RWPE1 (cell line): ENCODE measurements around the gene GAS5.
A peak's percentile ranks its signal among the peaks of the same experiment; 100 is the strongest.

Source experiments
- CTCF ChIA-PET: fragments of 350-600 bp; sonication (Branson Sonifier 250); formaldehyde crosslinking; extraction: SDS; loops from one replicate; lab custom pipeline; 2021; lab: Yijun Ruan, JAX
- POLR2A ChIA-PET: fragments of 400-600 bp; formaldehyde crosslinking; extraction: SDS; loops from one replicate; lab custom pipeline; 2020; ENCODE audit warnings: antibody characterized with exemption; ENCODE audit not compliant: low non-redundant PET; lab: Yijun Ruan, JAX
- DNase-seq: peaks from one replicate; pipeline ENCODE4 v3.0.0; 2012; ENCODE audit warnings: low spot score
- H3K27ac ChIP-seq: fragments of 450-650 bp; 2 replicates; pipeline ENCODE4 v1.5.1; 2017
- TF ChIP-seq, protein P1 (sequence below): fragments of 450-650 bp; conservative IDR thresholded peaks from 2 replicates; pipeline ENCODE4 v1.5.1; 2017; ENCODE audit warnings: low read depth, mild to moderate bottlenecking

GAS5 gene

GRCh38 chr1:173852105-173852504 lies 15.7 kb downstream of the GAS5 start:
- no peak overlapping the region for H3K27ac ChIP-seq
- ChIA-PET POLR2A (no interaction called here), CTCF (interaction anchor here (0.5 to 1.4 kb wide), 2 partner anchors 9 to 441 kb away, joined by 3 read pairs; no protein-coding TSS in a partner anchor)
- TF ChIP-seq, protein P1, sequence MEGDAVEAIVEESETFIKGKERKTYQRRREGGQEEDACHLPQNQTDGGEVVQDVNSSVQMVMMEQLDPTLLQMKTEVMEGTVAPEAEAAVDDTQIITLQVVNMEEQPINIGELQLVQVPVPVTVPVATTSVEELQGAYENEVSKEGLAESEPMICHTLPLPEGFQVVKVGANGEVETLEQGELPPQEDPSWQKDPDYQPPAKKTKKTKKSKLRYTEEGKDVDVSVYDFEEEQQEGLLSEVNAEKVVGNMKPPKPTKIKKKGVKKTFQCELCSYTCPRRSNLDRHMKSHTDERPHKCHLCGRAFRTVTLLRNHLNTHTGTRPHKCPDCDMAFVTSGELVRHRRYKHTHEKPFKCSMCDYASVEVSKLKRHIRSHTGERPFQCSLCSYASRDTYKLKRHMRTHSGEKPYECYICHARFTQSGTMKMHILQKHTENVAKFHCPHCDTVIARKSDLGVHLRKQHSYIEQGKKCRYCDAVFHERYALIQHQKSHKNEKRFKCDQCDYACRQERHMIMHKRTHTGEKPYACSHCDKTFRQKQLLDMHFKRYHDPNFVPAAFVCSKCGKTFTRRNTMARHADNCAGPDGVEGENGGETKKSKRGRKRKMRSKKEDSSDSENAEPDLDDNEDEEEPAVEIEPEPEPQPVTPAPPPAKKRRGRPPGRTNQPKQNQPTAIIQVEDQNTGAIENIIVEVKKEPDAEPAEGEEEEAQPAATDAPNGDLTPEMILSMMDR, result no peak
- no peak for DNase-seq

DNA sequence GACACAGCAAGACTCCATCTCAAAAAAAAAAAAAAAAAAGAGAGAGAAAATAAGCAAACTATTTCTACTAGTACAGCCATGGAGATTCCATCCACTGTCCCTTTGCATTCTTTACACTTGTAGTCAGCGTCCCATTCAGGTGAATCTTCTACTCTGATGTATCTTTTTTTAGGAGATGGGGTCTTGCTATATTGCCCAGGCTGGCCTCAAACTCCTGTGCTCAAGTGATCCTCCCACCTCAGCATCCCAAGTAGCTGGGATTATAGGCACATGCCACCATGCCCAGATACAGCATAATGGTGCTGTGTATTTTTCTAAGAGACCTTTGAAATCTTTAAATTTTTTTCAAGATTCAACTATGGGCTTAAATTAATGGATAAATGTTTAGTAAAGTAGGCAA lies 35.0 kb downstream of the GAS5 start:
- POLR2A ChIA-PET, result no interaction called here
- no peak overlapping the region for H3K27ac ChIP-seq
- CTCF ChIA-PET, result no interaction called here
- TF ChIP-seq, protein P1, result no peak
- no peak for DNase-seq

GRCh38 chr1:173827611-173828010 lies 40.2 kb downstream of the GAS5 start:
- TF ChIP-seq, protein P1, result no peak
- ChIA-PET POLR2A (no interaction called here), CTCF (interaction anchor here (0.6 kb wide), 1 partner anchor 400 kb away, joined by 5 read pairs; no protein-coding TSS in a partner anchor)
- peak overlapping the region; percentile 45 for H3K27ac ChIP-seq
- DNase-seq, result no peak

GRCh38 chr1:173824315-173825081 lies 43.3 kb downstream of the GAS5 start, which contains the start of the genes CENPL and DARS2:
Gene CENPL, minus strand, starts transcription at chr1:173824883. Its CDS starts 13,584 bp downstream, at chr1:173811299.
Gene DARS2, plus strand, starts transcription at chr1:173824673. Its CDS starts 557 bp downstream, at chr1:173825230.
- peak within 1 kb of the TSS; percentile 97 for H3K27ac ChIP-seq
- POLR2A ChIA-PET, result no interaction called here
- DNase-seq, result peak; percentile 93
- TF ChIP-seq, protein P1, result no peak; the same call in 1 of the 2 replicates
- CTCF ChIA-PET, result interaction anchor here (0.6 to 1.2 kb wide), 6 partner anchors 19 to 1342 kb away, joined by 3 to 4 read pairs (median 3); no protein-coding TSS in a partner anchor

GRCh38 chr1:173823781-173824314 lies 43.9 kb downstream of the GAS5 start:
- ChIA-PET CTCF (interaction anchor here (0.5 to 0.7 kb wide), 4 partner anchors 20 to 1341 kb away, joined by 3 read pairs; no protein-coding TSS in a partner anchor), POLR2A (no interaction called here)
- TF ChIP-seq, protein P1, result no peak
- H3K27ac ChIP-seq, result peak overlapping the region; percentile 97
- DNase-seq, result no peak

DNA sequence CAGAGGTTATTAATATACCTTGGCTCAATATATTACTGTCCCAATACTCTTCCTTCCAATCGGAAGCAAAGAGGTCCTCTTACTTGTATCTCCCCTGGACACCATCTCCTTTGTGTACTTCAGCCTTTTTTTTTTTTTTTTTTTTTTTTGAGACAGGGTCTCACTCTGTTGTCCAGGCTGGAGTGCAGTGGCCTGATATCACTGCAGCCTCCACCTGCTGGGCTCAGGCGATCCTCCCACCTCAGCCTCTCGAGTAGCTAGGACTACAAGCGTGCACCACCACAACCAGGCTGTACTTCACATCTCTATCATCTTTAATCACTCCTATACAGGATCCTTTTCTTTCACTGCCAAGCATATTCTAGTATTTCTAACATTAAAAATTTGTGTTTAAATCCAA lies 46.1 kb downstream of the GAS5 start:
- no peak overlapping the region for H3K27ac ChIP-seq
- no peak for DNase-seq
- ChIA-PET POLR2A (no interaction called here), CTCF (no interaction called here)
- TF ChIP-seq, protein P1, result no peak
